GM23338 (cell line): ENCODE data around the gene SERINC1. TPM values are rescaled to one million over a fixed set of nuclear protein-coding genes. Genes with fewer than 3 reads are reported as not detected.

Experiments used
- ATAC-seq: fragments of 200-7000 bp; cut with Tn5 transposase; 3 replicates; pipeline ENCODE4 v1.9.1; 2020
- DNase-seq: peaks from one replicate; pipeline ENCODE4 v3.0.0-alpha.2; 2015; ENCODE audit warnings: low spot score
- H2AFZ ChIP-seq: fragments of 200-600 bp; sonication (generic); 2 replicates; pipeline ENCODE4 v1.8.0; 2016; ENCODE audit warnings: antibody characterized with exemption, mild to moderate bottlenecking, moderate library complexity
- H3F3A ChIP-seq: fragments of 200-600 bp; sonication (generic); replicated peaks from 2 replicates; pipeline ENCODE4 v1.8.0; 2017; ENCODE audit warnings: antibody characterized with exemption, mixed run types, low read depth
- H3K27ac ChIP-seq: fragments of 200-600 bp; sonication (generic); 2 replicates; pipeline ENCODE4 v1.6.1; 2016; ENCODE audit warnings: low read depth
- H3K27me3 ChIP-seq: fragments of 200-600 bp; sonication (generic); 2 replicates; pipeline ENCODE4 v1.8.0; 2016; ENCODE audit warnings: mild to moderate bottlenecking, mixed run types, moderate library complexity; ENCODE audit not compliant: insufficient read depth
- H3K36me3 ChIP-seq: fragments of 200-600 bp; sonication (generic); 2 replicates; pipeline ENCODE4 v1.8.0; 2016; ENCODE audit warnings: mild to moderate bottlenecking; ENCODE audit not compliant: insufficient read depth
- H3K4me1 ChIP-seq: fragments of 200-600 bp; sonication (generic); 2 replicates; pipeline ENCODE4 v1.8.0; 2016; ENCODE audit warnings: mild to moderate bottlenecking, moderate library complexity; ENCODE audit not compliant: insufficient read depth
- H3K4me2 ChIP-seq: fragments of 200-600 bp; sonication (generic); 2 replicates; pipeline ENCODE4 v1.7.1; 2017; ENCODE audit warnings: mixed run types
- H3K4me3 ChIP-seq: fragments of 200-600 bp; sonication (generic); 2 replicates; pipeline ENCODE4 v1.6.1; 2016; ENCODE audit warnings: mixed run types
- H3K79me2 ChIP-seq: fragments of 200-600 bp; sonication (generic); replicated peaks from 2 replicates; pipeline ENCODE4 v1.8.0; 2017; ENCODE audit warnings: mild to moderate bottlenecking; ENCODE audit not compliant: insufficient read depth
- H3K9me2 ChIP-seq: fragments of 200-600 bp; sonication (generic); 2 replicates; pipeline ENCODE4 v1.8.0; 2017; ENCODE audit not compliant: insufficient read depth
- H4K20me1 ChIP-seq: fragments of 200-600 bp; sonication (generic); replicated peaks from 2 replicates; pipeline ENCODE4 v1.8.0; 2017; ENCODE audit warnings: mild to moderate bottlenecking; ENCODE audit not compliant: insufficient read depth
- H3K27ac Mint-ChIP-seq: 2 replicates; pipeline ENCODE4 v1.8.0; 2020; ENCODE audit warnings: inconsistent platforms, mild to moderate bottlenecking, moderate library complexity, mixed read lengths
- H3K27me3 Mint-ChIP-seq: 3 replicates; pipeline ENCODE4 v1.8.0; 2022; ENCODE audit warnings: low read depth, mild to moderate bottlenecking, moderate library complexity, mixed read lengths, inconsistent platforms; ENCODE audit not compliant: insufficient read depth, poor library complexity
- H3K36me3 Mint-ChIP-seq: 3 replicates; pipeline ENCODE4 v1.8.0; 2021; ENCODE audit warnings: low read depth, mild to moderate bottlenecking, inconsistent platforms, moderate library complexity, mixed read lengths
- H3K4me1 Mint-ChIP-seq: 3 replicates; pipeline ENCODE4 v1.8.0; 2020; ENCODE audit warnings: mild to moderate bottlenecking, inconsistent platforms, mixed read lengths
- H3K4me3 Mint-ChIP-seq: 3 replicates; pipeline ENCODE4 v1.8.0; 2021; ENCODE audit warnings: moderate library complexity, mild to moderate bottlenecking, inconsistent platforms, mixed read lengths
- H3K9me3 Mint-ChIP-seq: 3 replicates; pipeline ENCODE4 v1.8.0; 2020; ENCODE audit warnings: moderate library complexity, mild to moderate bottlenecking, inconsistent platforms, mixed read lengths
- CREB1 ChIP-seq: fragments of 250-450 bp; sonication (Bioruptor Pico); IDR thresholded peaks from 2 replicates; pipeline ENCODE4 v1.5.0; 2020; ENCODE audit warnings: low read depth, mild to moderate bottlenecking, moderate library complexity
- ETS1 ChIP-seq: IDR thresholded peaks from 2 replicates; pipeline ENCODE4 v1.6.1; 2016; ENCODE audit warnings: antibody characterized with exemption
- EZH2 ChIP-seq: fragments of 200-600 bp; sonication (generic); IDR thresholded peaks from one replicate; pipeline ENCODE4 v1.8.0; 2017; ENCODE audit warnings: antibody characterized with exemption, mild to moderate bottlenecking, low read depth; ENCODE audit not compliant: unreplicated experiment
- EZH2phosphoT487 ChIP-seq: fragments of 200-600 bp; sonication (generic); IDR thresholded peaks from one replicate; pipeline ENCODE4 v1.8.1; 2018; ENCODE audit warnings: antibody characterized with exemption; ENCODE audit not compliant: unreplicated experiment
- JUNB ChIP-seq: IDR thresholded peaks from one replicate; pipeline ENCODE4 v1.6.1; 2016; ENCODE audit warnings: antibody characterized with exemption; ENCODE audit not compliant: unreplicated experiment
- ZNF114 ChIP-seq: fragments of 250-450 bp; sonication (Bioruptor Pico); IDR thresholded peaks from 2 replicates; pipeline ENCODE4 v1.5.0; 2020; ENCODE audit warnings: mild to moderate bottlenecking, moderate library complexity
- ZNF331 ChIP-seq: fragments of 250-450 bp; sonication (Bioruptor Pico); IDR thresholded peaks from 2 replicates; pipeline ENCODE4 v1.5.0; 2020; ENCODE audit warnings: low read depth, mild to moderate bottlenecking, moderate library complexity
- ZNF462 ChIP-seq: fragments of 250-450 bp; sonication (Bioruptor Pico); IDR thresholded peaks from 2 replicates; pipeline ENCODE4 v1.5.0; 2020; ENCODE audit warnings: mild to moderate bottlenecking, moderate library complexity
- polyA plus RNA-seq: library from polyadenylated mRNA; unstranded; fragments of >200 nt; fragmentation: Nextera tagmentation; extraction: Ambion mirVana; gene quantifications from 2 replicates; pipeline ENCODE4 v1.2.1, GENCODE V29; 2016
- total RNA-seq: library from RNA; depleted of rRNA; stranded (reverse); fragments of >200 nt; shearing (Covaris generic); gene quantifications from 2 replicates; pipeline ENCODE4 v1.2.3, GENCODE V29; 2014

The SERINC1 gene
- total and polyA plus RNA-seq, 2 experiments from 2014 or later: 17.6 to 43.0 TPM

GRCh38 chr6:122422614-122423267 is 48.9 kb downstream of the SERINC1 start (continued):
- TF ChIP-seq ZNF462 (no peak), EZH2phosphoT487 (no peak), ZNF114 (CRISPR knock-in tag) (no peak)

GRCh38 chr6:122422003-122422402 is 49.6 kb downstream of the SERINC1 start:
- H3K9me3 Mint-ChIP-seq: no peaks in the 10 kb centered on the region
- peaks cover 6% of the 10 kb centered on the region; the same call in 2 of the 3 replicates for H3K4me1 Mint-ChIP-seq
- no peaks in the 10 kb centered on the region for H3K9me2 ChIP-seq
- TF ChIP-seq JUNB (no peak), EZH2phosphoT487 (no peak), ZNF331 (CRISPR knock-in tag) (no peak), EZH2 (no peak), ZNF462 (no peak), CREB1 (CRISPR knock-in tag) (no peak), ETS1 (no peak)

More at GRCh38 chr6:122422003-122422402, 49.6 kb downstream of the SERINC1 start:
- Mint-ChIP-seq H3K27ac (no peak overlapping the region), H3K36me3 (peaks cover 14% of the 10 kb centered on the region; the same call in 2 of the 3 replicates), H3K27me3 (no peaks in the 10 kb centered on the region), H3K4me3 (no peak overlapping the region)
- peaks cover 5% of the 10 kb centered on the region; the same call in 1 of the 2 replicates for H3K36me3 ChIP-seq
- H4K20me1 ChIP-seq: no peaks in the 10 kb centered on the region
- H3K4me2 ChIP-seq: no peak overlapping the region
- no peak overlapping the region for H3K4me3 ChIP-seq
- no peak overlapping the region for H3K27ac ChIP-seq
- DNase-seq (no peak), ATAC-seq (no peak)
- H3K27me3 ChIP-seq: no peaks in the 10 kb centered on the region
- H3K79me2 ChIP-seq: no peaks in the 10 kb centered on the region
- no peaks in the 10 kb centered on the region for H3F3A ChIP-seq
- H2AFZ ChIP-seq: no peak overlapping the region
- H3K4me1 ChIP-seq: no peaks in the 10 kb centered on the region
